H1 (cell line): ENCODE results near the gene SIRT5. TPM values are rescaled to one million over a fixed set of nuclear protein-coding genes. Genes with fewer than 3 reads are reported as not detected.

ENCODE experiments used
- GABPA ChIP-seq: IDR thresholded peaks from 2 replicates; pipeline ENCODE4 v1.6.1; 2011; ENCODE audit warnings: mild to moderate bottlenecking, low read length, moderate library complexity, borderline replicate concordance; ENCODE audit not compliant: insufficient read depth
- RAD21 ChIP-seq, 2 experiments: IDR thresholded peaks in 1 of 2; conservative IDR thresholded peaks in 1 of 2; 2 replicates each; pipeline ENCODE4 v1.6.1; 2011; ENCODE audit warnings: low read depth in 2 of 2, low read length in 2 of 2, improper control_type of control experiment in 1 of 2, inconsistent platforms in 1 of 2, mild to moderate bottlenecking in 1 of 2, moderate library complexity in 1 of 2
- RNF2 ChIP-seq: fragments of 200-900, 300-1000 bp; sonication (generic); IDR thresholded peaks from 2 replicates; pipeline ENCODE4 v1.7.1; 2016; ENCODE audit warnings: borderline replicate concordance, low read depth, mild to moderate bottlenecking, antibody characterized with exemption, low read length; ENCODE audit not compliant: poor library complexity, severe bottlenecking; ENCODE audit errors: missing control alignments
- TCF12 ChIP-seq: IDR thresholded peaks from 2 replicates; pipeline ENCODE4 v1.6.1; 2011; ENCODE audit warnings: low read depth, mild to moderate bottlenecking, low read length
- USF2 ChIP-seq: IDR thresholded peaks from 2 replicates; pipeline ENCODE4 v1.6.1; 2011; ENCODE audit warnings: low read length, improper control_type of control experiment
- polyA plus RNA-seq, 7 experiments: library from polyadenylated mRNA; depleted of rRNA in 3 of 7; stranded (reverse) in 5 of 7; unstranded in 2 of 7; fragments of >200 nt in 5 of 7; fragments of 200-250 nt in 2 of 7; gene quantifications; 1 replicate in 5 of 7; 2 replicates in 1 of 7; 4 replicates in 1 of 7; pipeline versions ENCODE4 v1.2.1 to v1.2.3, GENCODE V29; 2011 to 2013; ENCODE audit warnings: missing spikeins in 2 of 7, mixed read lengths in 2 of 7
- total RNA-seq: library from RNA; stranded (reverse); fragmentation: NEBNext Ultra II Directional; extraction: Animal tissue kit (Norgen Biotek cat#: 25700); gene quantifications from 2 replicates; pipeline ENCODE4 v1.2.1, GENCODE V29; 2021

The SIRT5 gene
- total and polyA plus RNA-seq, 2 of the 8 experiments (the other 6 are each of a cell fraction or from before 2014, with no cell fraction given) = 7.4 to 14.7 TPM

- TF ChIP-seq RNF2 = no peak
- no peak for TF ChIP-seq GABPA
- TF ChIP-seq USF2 = no peak
- TF ChIP-seq TCF12 = no peak
- no peak for TF ChIP-seq RAD21 (IDR thresholded peaks at IDR 0.05 in 1 of 2, conservative IDR thresholded peaks at IDR 0.05 in 1 of 2; ENCODE audit: low read depth in 2 of 2, low read length in 2 of 2)
Observed at GRCh38 chr6:13638014-13638413, 63.6 kb downstream of the SIRT5 start (continued).
